Inferior parietal cortex (tissue), 1 donor: ENCODE results near the gene CTSF.
A peak's percentile ranks its signal among the peaks of the same experiment; 100 is the strongest.
"Not testable (repeated sequence)": the region's sequence is repeated elsewhere in the genome, so short reads cannot be mapped to it uniquely, and the experiment has no call there.

Experiments used
- DNase-seq: peaks from one replicate; pipeline ENCODE4 v3.0.0-alpha.2; 2016; ENCODE audit errors: extremely low spot score

CTSF gene

GRCh38 chr11:66568124-66568916 is at the start of gene CTSF:
TSS of gene CTSF (minus strand) at chr11:66568606. CDS start at chr11:66568486, 120 bp downstream.
- DNase-seq, result peak; percentile 94

- no peak for DNase-seq
Measured at GRCh38 chr11:66617155-66617834, 48.9 kb upstream of the CTSF start.

- DNase-seq, result peak; percentile 98
Measured at GRCh38 chr11:66616379-66617154, 48.2 kb upstream of the CTSF start, which contains the start of gene RBM14. TSS of gene RBM14 (plus strand) at chr11:66616630. CDS start at chr11:66616721, 91 bp downstream.

- DNase-seq, result no peak
Measured at GRCh38 chr11:66614073-66614472, 45.7 kb upstream of the CTSF start.

- DNase-seq, result no peak
Measured at GRCh38 chr11:66612458-66612857, 44.1 kb upstream of the CTSF start.

- DNase-seq, result no peak
Measured at GRCh38 chr11:66609721-66610617, 41.6 kb upstream of the CTSF start.

- DNase-seq, result peak; percentile 19
Measured at GRCh38 chr11:66607126-66607834, 38.9 kb upstream of the CTSF start.

- DNase-seq, result not testable (repeated sequence)
Measured at GRCh38 chr11:66606608-66607007, 38.2 kb upstream of the CTSF start.

GRCh38 chr11:66604155-66604554 is 35.7 kb upstream of the CTSF start:
- no peak for DNase-seq

GRCh38 chr11:66603072-66603471 is 34.7 kb upstream of the CTSF start:
- no peak for DNase-seq

GRCh38 chr11:66600631-66601233 is 32.3 kb upstream of the CTSF start:
- no peak for DNase-seq

- DNase-seq, result no peak
Measured at GRCh38 chr11:66600219-66600618, 31.8 kb upstream of the CTSF start.

GRCh38 chr11:66598993-66599392 is 30.6 kb upstream of the CTSF start:
- DNase-seq, result no peak

- no peak for DNase-seq
Measured at GRCh38 chr11:66595245-66595904, 27.0 kb upstream of the CTSF start.

- DNase-seq, result no peak
Measured at GRCh38 chr11:66593650-66594049, 25.2 kb upstream of the CTSF start.

GRCh38 chr11:66593303-66593635 is 24.9 kb upstream of the CTSF start:
- DNase-seq, result no peak

GRCh38 chr11:66592457-66593302 is 24.3 kb upstream of the CTSF start, which contains the start of the genes CCDC87 and CCS:
TSS of gene CCDC87 (minus strand) at chr11:66593063. CDS start at chr11:66593015, 48 bp downstream.
TSS of gene CCS (plus strand) at chr11:66593185. CDS start at chr11:66593262, 77 bp downstream.
- DNase-seq, result peak; percentile 97

- DNase-seq, result no peak
Measured at GRCh38 chr11:66591175-66591574, 22.8 kb upstream of the CTSF start.
